KOPT-K1 (cell line): Measurements from ENCODE around the gene JAK3.
"Not testable (repeated sequence)": the region's sequence is repeated elsewhere in the genome, so short reads cannot be mapped to it uniquely, and the experiment has no call there.

Experiments used
- H3K27ac ChIP-seq: fragments of 200-600 bp; sonication (generic); 2 replicates; pipeline ENCODE4 v1.5.1; 2016; ENCODE audit warnings: antibody characterized with exemption, mild to moderate bottlenecking, low read depth, low read length; ENCODE audit not compliant: poor library complexity, severe bottlenecking
- H3K36me3 ChIP-seq: fragments of 200-600 bp; sonication (generic); 2 replicates; pipeline ENCODE4 v1.5.1; 2017; ENCODE audit warnings: antibody characterized with exemption, mild to moderate bottlenecking, low read length, moderate library complexity; ENCODE audit not compliant: insufficient read depth
- H3K9me3 ChIP-seq: fragments of 200-600 bp; sonication (generic); 2 replicates; pipeline ENCODE4 v1.5.1; 2017; ENCODE audit warnings: antibody characterized with exemption, low read length, mild to moderate bottlenecking; ENCODE audit not compliant: insufficient read depth, poor library complexity, severe bottlenecking

JAK3 gene

GRCh38 chr19:17787274-17787913, 60.4 kb downstream of the JAK3 start:
- Histone ChIP-seq H3K36me3 (peaks cover 53% of the 10 kb centered on the region), H3K9me3 (no peaks in the 10 kb centered on the region), H3K27ac (no peak overlapping the region)

GRCh38 chr19:17784201-17785008, 63.4 kb downstream of the JAK3 start:
- Histone ChIP-seq H3K27ac (no peak overlapping the region), H3K9me3 (no peaks in the 10 kb centered on the region), H3K36me3 (peaks cover 68% of the 10 kb centered on the region)

GRCh38 chr19:17783721-17784120, 64.1 kb downstream of the JAK3 start:
- peaks cover 68% of the 10 kb centered on the region for H3K36me3 ChIP-seq
- not testable (repeated sequence) for H3K27ac ChIP-seq, H3K9me3 ChIP-seq

- no peaks in the 10 kb centered on the region for H3K9me3 ChIP-seq
- H3K27ac ChIP-seq: no peak overlapping the region
- H3K36me3 ChIP-seq: peaks cover 62% of the 10 kb centered on the region
These were observed 67.0 kb downstream of the JAK3 start for GRCh38 chr19:17780781-17781180.

GRCh38 chr19:17778968-17779929, 68.5 kb downstream of the JAK3 start:
- Histone ChIP-seq H3K27ac (no peak overlapping the region), H3K36me3 (peaks cover 63% of the 10 kb centered on the region)

GRCh38 chr19:17778251-17778967, 69.4 kb downstream of the JAK3 start:
- H3K36me3 ChIP-seq: peaks cover 65% of the 10 kb centered on the region
- no peak overlapping the region for H3K27ac ChIP-seq
- no peaks in the 10 kb centered on the region for H3K9me3 ChIP-seq

More at GRCh38 chr19:17778968-17779929, 68.5 kb downstream of the JAK3 start:
- H3K9me3 ChIP-seq: no peaks in the 10 kb centered on the region

GRCh38 chr19:17777840-17778239, 69.9 kb downstream of the JAK3 start:
- not testable (repeated sequence) for H3K27ac ChIP-seq, H3K9me3 ChIP-seq
- H3K36me3 ChIP-seq: peaks cover 68% of the 10 kb centered on the region

GRCh38 chr19:17775991-17776803, 71.6 kb downstream of the JAK3 start:
- Histone ChIP-seq H3K36me3 (peaks cover 67% of the 10 kb centered on the region), H3K27ac (no peak overlapping the region), H3K9me3 (no peaks in the 10 kb centered on the region)

GRCh38 chr19:17775245-17775927, 72.4 kb downstream of the JAK3 start:
- H3K36me3 ChIP-seq: peaks cover 68% of the 10 kb centered on the region
- H3K27ac ChIP-seq: no peak overlapping the region
- no peaks in the 10 kb centered on the region for H3K9me3 ChIP-seq
